Esophagus squamous epithelium (tissue), 5 donors: Measurements from ENCODE around the gene PLA2G2C. TPM values are rescaled to one million over a fixed set of nuclear protein-coding genes. Genes with fewer than 3 reads are reported as not detected.
"Not testable (repeated sequence)": the region's sequence is repeated elsewhere in the genome, so short reads cannot be mapped to it uniquely, and the experiment has no call there.

Source experiments
- DNase-seq: peaks from one replicate; lab custom pipeline; 2025; lab: John Stamatoyannopoulos, UW
- H3K27ac ChIP-seq, 4 donors: fragments of 200-600 bp; sonication (generic); one replicate each; pipeline ENCODE4 v1.5.1; 2016 to 2019; ENCODE audit warnings: mild to moderate bottlenecking in 1 of 4
- H3K27me3 ChIP-seq, 4 donors: fragments of 200-600 bp; sonication (generic); 1 replicate in 3 of 4; 2 replicates in 1 of 4; pipeline versions ENCODE4 v1.5.1 to v1.6.0; 2017 to 2021; ENCODE audit warnings: antibody characterized with exemption in 1 of 4
- H3K36me3 ChIP-seq, 3 donors: fragments of 200-600 bp; sonication (generic); one replicate each; pipeline ENCODE4 v1.5.1; 2016 to 2019
- H3K4me1 ChIP-seq, 3 donors: fragments of 200-600 bp; sonication (generic); one replicate each; pipeline ENCODE4 v1.5.1; 2017 to 2019
- H3K4me3 ChIP-seq, 4 donors: fragments of 200-600 bp; sonication (generic); 1 replicate in 3 of 4; 2 replicates in 1 of 4; pipeline ENCODE4 v1.5.1; 2016 to 2019; ENCODE audit warnings: mild to moderate bottlenecking in 2 of 4, moderate library complexity in 1 of 4
- H3K9me3 ChIP-seq, 3 donors: fragments of 200-600 bp; sonication (generic); one replicate each; pipeline ENCODE4 v1.5.1; 2016 to 2019
- POLR2A ChIP-seq, 4 donors: fragments of 450-650 bp; IDR thresholded peaks; one replicate each; pipeline ENCODE4 v1.6.1; 2017; ENCODE audit warnings: antibody characterized with exemption in 4 of 4, mild to moderate bottlenecking in 4 of 4, moderate library complexity in 3 of 4
- WGBS, 2 donors: methylation state at CpG; one replicate each; pipeline ENCODE4 v1.1.5; 2018; 5-methylcytosine and 5-hydroxymethylcytosine counted together
- intact Hi-C: fragments of 100-400 bp; cut with DNase I; formaldehyde crosslinking; loops from one replicate; pipeline ENCODE4 v1.15.0; 2022
- total RNA-seq, 4 donors: library from RNA; depleted of rRNA; stranded (reverse); fragments of >200 nt; gene quantifications; one replicate each; pipeline ENCODE4 v1.1.0, GENCODE V29; 2016
- TF ChIP-seq, protein P1 (sequence below), 6 experiments: fragments of 450-650 bp in 4 of 6; fragments of 200-600 bp in 2 of 6; sonication (generic) in 2 of 6; IDR thresholded peaks; one replicate each; pipeline ENCODE4 v1.5.1; 2016 to 2019; ENCODE audit warnings: antibody characterized with exemption in 6 of 6, mild to moderate bottlenecking in 4 of 6, moderate library complexity in 4 of 6
- donor health status: DM: yes; HTN: yes; CAD: no.

Gene PLA2G2C
- total RNA-seq, 4 donors from 2014 or later: 0.04 to 0.19 TPM; not detected in 2

DNA sequence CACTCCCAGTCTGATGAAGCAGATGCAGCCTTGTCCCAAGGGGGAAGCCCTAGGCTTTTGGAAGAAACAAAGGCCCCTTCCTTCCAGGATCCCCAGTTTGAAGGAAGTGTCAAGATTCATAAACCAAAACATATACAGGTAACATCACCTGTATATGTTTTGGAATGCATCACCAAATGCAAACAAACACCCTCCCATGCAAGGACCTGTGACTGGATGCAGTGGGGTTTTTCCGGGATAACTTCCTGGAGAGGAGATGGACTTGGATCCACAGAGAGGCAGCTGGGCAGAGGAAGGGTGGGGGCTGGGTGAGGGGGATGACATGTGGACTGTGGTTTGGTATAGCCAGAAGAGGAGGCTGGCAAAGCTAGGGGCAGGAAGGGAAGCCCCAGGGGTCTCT is 48.7 kb downstream of the PLA2G2C start:
- no peaks in the 10 kb centered on the region for H3K9me3 ChIP-seq
- WGBS, 2 donors: 72 to 83% methylated on average over 1 of the region's 1 CpG
- intact Hi-C loops: no loop called here
- no peak overlapping the region for H3K4me3 ChIP-seq
- H3K4me1 ChIP-seq: peaks cover 0 to 14% (median 0%) of the 10 kb centered on the region in 3 donors
- TF ChIP-seq, protein P1, sequence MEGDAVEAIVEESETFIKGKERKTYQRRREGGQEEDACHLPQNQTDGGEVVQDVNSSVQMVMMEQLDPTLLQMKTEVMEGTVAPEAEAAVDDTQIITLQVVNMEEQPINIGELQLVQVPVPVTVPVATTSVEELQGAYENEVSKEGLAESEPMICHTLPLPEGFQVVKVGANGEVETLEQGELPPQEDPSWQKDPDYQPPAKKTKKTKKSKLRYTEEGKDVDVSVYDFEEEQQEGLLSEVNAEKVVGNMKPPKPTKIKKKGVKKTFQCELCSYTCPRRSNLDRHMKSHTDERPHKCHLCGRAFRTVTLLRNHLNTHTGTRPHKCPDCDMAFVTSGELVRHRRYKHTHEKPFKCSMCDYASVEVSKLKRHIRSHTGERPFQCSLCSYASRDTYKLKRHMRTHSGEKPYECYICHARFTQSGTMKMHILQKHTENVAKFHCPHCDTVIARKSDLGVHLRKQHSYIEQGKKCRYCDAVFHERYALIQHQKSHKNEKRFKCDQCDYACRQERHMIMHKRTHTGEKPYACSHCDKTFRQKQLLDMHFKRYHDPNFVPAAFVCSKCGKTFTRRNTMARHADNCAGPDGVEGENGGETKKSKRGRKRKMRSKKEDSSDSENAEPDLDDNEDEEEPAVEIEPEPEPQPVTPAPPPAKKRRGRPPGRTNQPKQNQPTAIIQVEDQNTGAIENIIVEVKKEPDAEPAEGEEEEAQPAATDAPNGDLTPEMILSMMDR (IDR thresholded peaks at IDR 0.05): no peak
- TF ChIP-seq POLR2A (IDR thresholded peaks at IDR 0.05): no peak
- peaks cover 0 to 39% (median 0%) of the 10 kb centered on the region in 4 donors for H3K27me3 ChIP-seq
- H3K36me3 ChIP-seq: no peaks in the 10 kb centered on the region
- no peak overlapping the region for H3K27ac ChIP-seq
- DNase-seq: no peak

DNA sequence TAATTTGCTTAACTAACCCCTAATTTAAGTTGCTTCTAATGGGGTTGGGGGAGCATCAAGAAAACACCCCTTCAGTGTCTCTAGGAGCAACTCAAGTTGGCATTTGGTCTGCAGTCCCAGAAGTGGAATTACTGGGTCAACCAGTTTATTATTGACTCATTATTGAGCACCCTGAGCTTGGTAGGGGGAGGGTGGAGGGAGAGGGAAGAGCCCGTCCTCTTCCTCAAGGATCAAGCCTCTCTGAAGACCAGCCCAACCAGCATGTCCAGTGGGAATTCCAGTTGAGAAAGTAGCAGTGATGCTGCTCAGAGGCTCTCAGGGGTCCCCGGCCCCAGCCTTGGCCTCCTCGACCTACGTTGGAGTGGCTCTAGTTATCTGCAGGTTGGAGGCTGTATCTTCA is 49.3 kb downstream of the PLA2G2C start:
- peaks cover 0 to 39% (median 0%) of the 10 kb centered on the region in 4 donors for H3K27me3 ChIP-seq
- no peak overlapping the region for H3K27ac ChIP-seq
- no peak overlapping the region for H3K4me3 ChIP-seq
- DNase-seq: no peak
- WGBS, 2 donors: 33 to 70% methylated on average over 1 to 2 of the region's 4 CpGs
- TF ChIP-seq, protein P1 (IDR thresholded peaks at IDR 0.05): no peak
- no peak for TF ChIP-seq POLR2A (IDR thresholded peaks at IDR 0.05)
- no peaks in the 10 kb centered on the region for H3K36me3 ChIP-seq
- intact Hi-C loops: no loop called here
- H3K4me1 ChIP-seq: peaks cover 0 to 14% (median 0%) of the 10 kb centered on the region in 3 donors
- no peaks in the 10 kb centered on the region for H3K9me3 ChIP-seq

DNA sequence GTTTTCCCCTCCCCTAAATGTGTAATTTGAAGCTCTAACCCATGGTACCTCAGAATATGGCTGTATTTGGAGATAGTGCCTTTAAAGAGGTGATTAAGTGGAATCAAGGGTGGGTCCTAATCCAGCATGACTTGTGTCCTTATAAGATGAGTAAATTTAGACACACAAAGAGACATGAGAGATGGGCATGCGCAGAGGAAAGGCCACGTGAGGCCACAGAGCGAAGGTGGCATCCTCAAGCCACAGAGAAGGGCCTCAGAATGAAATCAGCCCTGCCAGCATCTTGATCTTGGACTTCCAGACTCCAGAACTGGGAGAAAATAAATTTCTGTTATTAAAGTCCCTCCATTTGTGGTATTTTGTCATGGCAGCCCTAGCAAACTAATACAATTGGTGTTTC is 50.1 kb downstream of the PLA2G2C start:
- H3K9me3 ChIP-seq: no peaks in the 10 kb centered on the region
- intact Hi-C loops: no loop called here
- 82 to 88% methylated on average over 3 of the region's 3 CpGs for WGBS, 2 donors
- H3K27ac ChIP-seq: no peak overlapping the region
- H3K36me3 ChIP-seq: no peaks in the 10 kb centered on the region
- TF ChIP-seq, protein P1 (IDR thresholded peaks at IDR 0.05): no peak
- no peak for TF ChIP-seq POLR2A (IDR thresholded peaks at IDR 0.05)
- peaks cover 0 to 39% (median 0%) of the 10 kb centered on the region in 4 donors for H3K27me3 ChIP-seq
- H3K4me1 ChIP-seq: peaks cover 0 to 14% (median 0%) of the 10 kb centered on the region in 3 donors
- DNase-seq: no peak
- no peak overlapping the region for H3K4me3 ChIP-seq

DNA sequence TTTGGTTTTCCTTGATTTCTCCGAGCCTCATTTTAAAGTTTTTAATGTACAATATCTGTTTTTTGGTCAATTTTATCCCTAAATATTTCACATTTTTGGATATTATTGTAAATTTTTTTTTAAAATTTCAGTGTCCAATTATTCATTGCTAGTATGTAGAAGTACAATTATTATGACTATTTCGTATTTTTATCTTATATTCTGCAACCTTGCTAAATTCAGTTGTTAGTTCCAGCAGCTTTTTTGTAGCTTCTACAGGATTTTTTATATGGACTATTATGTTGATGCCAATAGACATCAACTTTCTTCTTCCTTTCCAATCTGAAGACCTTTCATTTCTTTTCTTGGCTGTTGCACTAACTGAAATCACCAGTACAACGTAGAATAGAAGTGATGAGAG is 51.3 kb downstream of the PLA2G2C start:
- no peak for DNase-seq
- H3K4me3 ChIP-seq: no peak overlapping the region
- H3K27ac ChIP-seq: no peak overlapping the region
- peaks cover 0 to 14% (median 0%) of the 10 kb centered on the region in 3 donors for H3K4me1 ChIP-seq
- H3K9me3 ChIP-seq: no peaks in the 10 kb centered on the region
- H3K27me3 ChIP-seq: peaks cover 0 to 35% (median 0%) of the 10 kb centered on the region in 4 donors
- TF ChIP-seq, protein P1 (IDR thresholded peaks at IDR 0.05): no peak
- TF ChIP-seq POLR2A (IDR thresholded peaks at IDR 0.05): no peak
- intact Hi-C loops: no loop called here
- no peaks in the 10 kb centered on the region for H3K36me3 ChIP-seq
- 79% methylated on average over 3 of the region's 3 CpGs for WGBS, 2 donors

DNA sequence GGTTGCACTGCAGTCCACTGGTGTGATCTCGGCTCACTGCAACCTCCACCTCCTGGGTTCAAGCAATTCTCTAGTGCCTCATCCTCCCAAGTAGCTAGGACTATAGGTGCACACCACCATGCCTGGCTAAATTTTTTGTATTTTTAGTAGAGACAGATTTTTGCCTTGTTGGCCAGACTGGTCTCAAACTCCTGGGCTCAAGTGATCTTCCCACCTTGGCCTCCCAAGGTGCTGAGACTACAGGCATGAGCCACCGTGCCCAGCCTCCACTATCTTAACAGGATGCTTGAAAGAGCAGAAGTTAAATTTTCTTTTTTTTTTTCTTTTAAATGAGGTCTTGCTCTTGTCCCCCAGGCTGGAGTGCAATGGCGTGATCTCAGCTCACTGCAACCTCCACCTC is 55.8 kb downstream of the PLA2G2C start:
- WGBS, 2 donors: 93 to 98% methylated on average over 3 of the region's 3 CpGs
- intact Hi-C loops, H3K4me1 ChIP-seq, H3K9me3 ChIP-seq, H3K36me3 ChIP-seq, H3K4me3 ChIP-seq, DNase-seq, H3K27ac ChIP-seq: not testable (repeated sequence)
- H3K27me3 ChIP-seq: peaks cover 0 to 12% (median 0%) of the 10 kb centered on the region in 4 donors
